GM21619 (cell line): ENCODE results near the gene AMMECR1.

Experiments
- ATAC-seq: cut with Tn5 transposase; IDR thresholded peaks from one replicate; pipeline ENCODE4 v1.9.1; 2021; ENCODE audit not compliant: unreplicated experiment

The AMMECR1 gene

DNA sequence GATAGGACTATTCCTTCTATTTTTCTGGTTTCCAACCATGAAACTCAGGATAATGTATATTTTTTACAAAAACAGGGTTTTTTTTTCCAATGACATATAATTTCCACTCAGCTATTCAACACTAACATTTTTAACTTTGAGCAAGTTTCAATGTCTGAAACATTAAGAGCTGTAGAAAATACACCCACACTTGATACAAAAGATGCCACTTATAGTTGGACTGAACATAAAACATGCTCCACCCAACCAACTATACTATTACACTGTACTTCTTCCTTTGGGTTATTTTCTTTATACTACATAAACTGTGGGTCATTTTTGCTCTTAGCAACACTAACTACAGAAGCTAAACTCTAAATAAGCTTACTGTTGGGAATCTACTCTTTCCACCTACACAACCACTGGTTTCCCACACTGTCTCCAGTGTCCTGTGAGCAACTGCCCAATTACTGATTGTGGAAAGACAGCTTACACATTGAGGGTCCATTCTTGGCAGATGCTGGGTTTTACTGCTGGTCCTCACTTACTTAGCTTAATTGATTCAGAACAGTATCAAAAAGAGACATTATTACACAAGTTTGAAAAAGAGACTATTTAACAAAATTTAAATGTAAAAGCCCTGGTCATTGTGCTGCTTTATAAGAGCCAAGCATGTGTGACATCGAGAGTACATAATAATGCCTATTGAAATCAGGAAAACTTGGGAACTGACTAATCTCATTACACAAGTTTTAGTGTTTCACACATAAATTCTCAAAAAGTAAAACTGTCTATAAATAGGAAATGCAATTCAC lies 6.3 kb downstream of the AMMECR1 start:
- ATAC-seq: no peak

DNA sequence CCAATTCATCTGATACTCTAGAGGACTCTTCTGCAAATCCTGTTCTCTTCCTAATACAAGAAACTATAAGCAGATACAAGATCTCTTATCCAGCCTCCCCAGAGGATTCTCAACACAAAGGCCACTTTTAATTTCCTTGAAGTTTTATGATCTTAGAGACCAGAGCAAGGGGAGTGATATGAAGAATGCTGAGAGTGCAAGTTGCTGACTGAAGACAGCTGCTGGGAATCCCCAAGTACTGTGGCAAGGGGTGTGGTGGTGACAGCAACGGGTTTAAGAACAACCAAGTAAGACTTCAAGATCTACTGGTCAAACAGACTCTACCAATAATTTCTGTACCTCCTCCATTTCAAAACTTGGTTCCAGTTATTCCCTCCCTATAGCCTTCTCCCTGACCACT lies 7.0 kb downstream of the AMMECR1 start:
- ATAC-seq: peak; percentile 86

DNA sequence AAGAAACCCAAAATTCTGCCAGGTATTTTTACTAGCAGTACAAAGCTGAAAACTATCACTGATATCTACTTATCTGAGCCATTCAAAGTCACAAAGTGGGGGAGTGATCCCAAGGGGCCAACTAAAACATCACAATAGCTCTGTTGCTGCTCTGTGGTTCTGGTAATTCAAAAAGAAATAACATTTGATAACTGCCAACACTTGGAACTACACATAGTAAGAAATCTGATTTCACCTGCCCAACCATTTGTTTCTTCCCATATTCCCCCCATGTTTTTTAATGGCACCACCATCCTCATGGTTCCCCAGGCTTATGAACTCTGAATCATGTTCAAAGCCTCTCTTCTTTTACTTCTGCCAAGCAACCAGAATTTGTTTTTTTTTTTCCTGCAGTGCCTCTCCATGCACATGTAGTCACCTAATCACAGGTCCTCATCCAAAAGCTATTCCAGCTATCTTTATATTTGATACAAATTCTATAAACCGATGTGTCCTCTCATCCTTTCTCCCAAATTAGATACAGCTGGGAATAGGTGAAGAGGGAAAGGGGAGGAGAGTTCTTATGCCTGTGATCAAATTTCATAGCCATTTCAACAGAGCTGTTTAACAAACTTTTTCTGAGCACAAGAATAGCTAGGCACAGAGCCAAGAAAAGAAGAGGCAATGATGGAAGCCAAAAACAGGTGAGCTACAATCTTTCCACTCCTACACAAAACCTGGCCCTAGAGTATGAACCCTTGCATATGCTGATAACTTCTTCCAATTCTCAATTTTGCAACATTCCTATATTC lies 7.7 kb downstream of the AMMECR1 start:
- no peak for ATAC-seq

DNA sequence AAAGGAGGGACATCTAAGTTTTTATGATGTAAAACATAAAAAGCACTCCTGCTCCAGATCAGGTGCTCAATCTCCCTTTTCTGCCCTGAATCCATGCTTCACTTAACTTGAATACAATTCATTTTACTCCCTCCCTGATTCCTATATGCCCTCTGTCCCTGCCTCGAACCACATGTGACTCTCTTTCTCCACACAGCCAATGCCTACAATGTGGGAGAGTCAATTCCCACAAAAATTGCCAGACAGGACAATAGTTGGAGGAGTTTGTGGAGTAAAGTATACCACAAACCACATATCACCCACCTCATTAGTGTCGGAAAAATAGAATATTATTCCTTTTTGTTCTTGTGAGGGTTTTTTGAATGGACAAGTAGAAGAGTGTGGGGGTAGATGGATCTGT lies 9.7 kb downstream of the AMMECR1 start:
- ATAC-seq: no peak

DNA sequence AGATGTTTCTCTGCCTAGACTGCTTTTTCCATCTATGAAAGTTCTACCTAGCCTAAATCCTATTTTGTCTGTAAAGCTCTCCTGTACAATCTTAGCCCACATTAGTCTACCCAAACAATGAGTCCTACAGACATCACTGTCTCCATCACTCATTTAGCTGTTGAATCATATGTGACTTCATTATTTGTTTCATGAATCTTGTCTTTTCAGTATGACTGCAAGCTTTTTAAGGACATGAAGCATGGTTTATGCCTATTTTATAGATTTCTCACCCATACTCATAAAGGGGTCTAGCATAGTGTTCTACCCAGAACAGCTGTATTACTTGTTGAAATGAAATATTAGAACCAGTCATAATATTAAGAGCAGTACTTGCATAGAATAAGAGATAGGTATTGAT lies 13.0 kb downstream of the AMMECR1 start:
- ATAC-seq: no peak

DNA sequence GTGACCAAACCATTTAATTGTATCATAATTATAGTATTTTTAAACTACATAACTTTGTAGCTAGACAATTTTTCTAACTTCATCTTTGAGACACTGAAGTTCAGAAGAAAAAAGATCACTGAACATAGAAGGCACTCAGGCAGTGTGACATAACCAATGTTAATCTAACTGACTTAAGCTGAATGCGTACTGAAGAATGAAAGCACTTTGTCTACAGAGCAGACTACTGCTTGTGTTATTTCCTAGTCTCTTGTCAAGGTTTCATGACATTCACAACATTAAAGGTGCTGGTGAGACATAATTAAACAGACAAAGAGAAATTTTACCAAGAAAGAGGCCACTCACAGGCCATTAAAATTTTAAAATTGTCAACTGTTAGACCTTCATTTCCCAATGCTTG lies 13.5 kb downstream of the AMMECR1 start:
- ATAC-seq: no peak

DNA sequence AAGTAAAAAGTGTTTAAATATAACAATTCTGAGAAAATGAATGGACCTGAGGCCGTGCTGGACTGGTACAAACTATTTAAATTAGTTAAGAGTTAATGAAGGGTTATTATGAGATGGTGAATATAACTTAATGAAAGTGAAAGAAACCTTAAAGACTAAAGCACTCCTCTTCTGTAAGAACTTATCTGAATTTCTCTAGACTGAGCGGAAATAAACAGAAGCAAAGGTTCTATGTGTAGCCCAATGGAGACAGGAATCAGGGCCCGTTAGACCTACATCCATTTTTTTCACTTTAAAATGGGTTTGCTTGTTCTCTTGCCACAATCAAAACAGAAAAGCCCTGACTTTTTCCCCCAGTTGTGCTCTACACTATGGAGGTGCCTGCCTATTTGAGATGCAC lies 14.9 kb downstream of the AMMECR1 start:
- ATAC-seq: no peak

DNA sequence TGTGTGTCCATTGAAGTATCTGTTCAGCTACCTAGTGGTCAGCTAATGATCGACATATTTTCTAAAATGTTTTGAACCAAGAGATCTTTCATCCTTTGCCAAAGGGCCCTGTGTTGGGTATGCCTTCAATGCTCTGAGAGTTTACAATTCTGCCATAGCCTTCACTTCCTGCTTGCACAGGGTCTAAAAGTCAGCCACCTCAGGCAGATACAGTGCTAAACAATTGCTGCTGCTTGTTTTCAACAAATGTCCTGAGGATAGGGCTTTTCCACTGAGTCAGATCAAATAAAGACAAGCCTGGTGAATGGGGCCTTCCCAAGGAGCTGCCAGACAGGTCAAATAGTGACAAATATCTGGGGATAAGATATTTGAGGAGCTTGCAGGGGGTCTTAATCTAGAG lies 16.7 kb downstream of the AMMECR1 start:
- no peak for ATAC-seq

DNA sequence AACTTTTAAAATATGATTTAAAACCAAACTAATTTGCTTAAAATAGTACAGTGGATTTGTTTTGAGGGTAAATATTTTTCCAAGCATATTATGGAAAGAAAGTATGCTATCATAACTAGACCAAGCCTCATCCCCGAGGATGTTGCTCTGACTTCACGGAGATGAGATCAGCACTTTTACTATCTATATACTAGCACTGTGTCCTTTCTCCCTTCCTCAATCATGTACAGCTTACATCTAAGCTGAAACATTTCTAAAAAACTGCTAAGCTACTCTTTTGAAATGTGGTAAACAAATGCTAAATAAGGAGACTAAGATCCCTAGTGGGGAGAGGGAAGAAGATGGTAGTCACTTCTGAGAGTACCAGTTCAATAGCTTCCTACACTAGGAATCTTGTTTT lies 23.8 kb downstream of the AMMECR1 start:
- no peak for ATAC-seq

DNA sequence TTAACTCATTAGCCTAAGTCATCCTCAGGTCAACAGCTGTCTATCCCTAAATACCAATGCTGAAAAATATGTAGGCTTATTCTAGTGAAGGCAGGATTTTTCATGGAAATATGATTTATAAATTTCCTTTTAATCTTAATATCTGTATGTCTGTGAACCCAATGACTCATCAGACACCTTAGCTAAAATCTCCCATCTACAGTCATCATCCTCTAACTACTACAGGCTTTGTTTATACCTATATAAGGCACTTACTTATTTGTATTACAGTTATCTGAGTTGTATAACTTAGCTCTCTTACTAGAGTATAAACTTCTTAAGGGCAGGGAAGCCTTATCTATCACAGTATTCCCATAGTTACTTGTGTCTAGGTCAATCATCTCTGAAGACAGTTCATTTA lies 24.2 kb downstream of the AMMECR1 start:
- no peak for ATAC-seq

DNA sequence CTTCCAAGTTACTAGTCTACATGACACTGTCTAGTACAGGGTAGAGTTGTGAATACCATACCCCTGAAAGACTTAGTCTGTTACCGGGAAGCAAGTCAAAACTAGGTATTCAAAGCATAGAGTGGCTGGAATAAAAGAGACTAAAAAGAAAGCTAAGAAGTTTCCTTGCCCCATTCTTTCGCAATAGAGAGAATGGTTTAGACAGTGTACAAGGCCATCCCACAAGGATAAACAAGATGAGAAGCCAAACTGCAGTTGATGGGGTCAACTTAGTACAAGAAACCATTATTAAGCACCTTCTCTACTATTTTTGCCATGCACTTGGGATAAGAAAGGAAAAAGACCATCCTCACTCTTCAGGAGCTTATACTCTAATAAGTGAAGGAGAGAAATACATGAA lies 30.3 kb downstream of the AMMECR1 start:
- ATAC-seq: no peak

DNA sequence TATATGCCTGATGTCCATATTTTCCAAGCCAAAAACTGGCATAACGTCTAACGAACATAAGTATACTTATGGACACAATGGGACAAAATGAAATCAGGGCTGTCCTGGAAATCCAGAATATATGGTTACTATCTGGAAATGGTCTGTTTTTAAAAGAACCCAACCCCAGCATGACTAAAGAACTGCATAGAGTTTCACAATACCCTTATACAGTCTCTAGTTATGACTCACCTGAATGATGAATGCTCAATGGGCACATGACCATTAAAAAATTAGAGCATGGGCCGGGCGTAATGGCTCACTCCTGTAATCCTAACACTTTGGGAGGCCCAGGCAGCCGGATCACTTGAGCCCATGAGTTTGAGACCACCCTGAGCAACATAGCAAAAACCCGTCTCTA lies 31.8 kb downstream of the AMMECR1 start:
- ATAC-seq: no peak

DNA sequence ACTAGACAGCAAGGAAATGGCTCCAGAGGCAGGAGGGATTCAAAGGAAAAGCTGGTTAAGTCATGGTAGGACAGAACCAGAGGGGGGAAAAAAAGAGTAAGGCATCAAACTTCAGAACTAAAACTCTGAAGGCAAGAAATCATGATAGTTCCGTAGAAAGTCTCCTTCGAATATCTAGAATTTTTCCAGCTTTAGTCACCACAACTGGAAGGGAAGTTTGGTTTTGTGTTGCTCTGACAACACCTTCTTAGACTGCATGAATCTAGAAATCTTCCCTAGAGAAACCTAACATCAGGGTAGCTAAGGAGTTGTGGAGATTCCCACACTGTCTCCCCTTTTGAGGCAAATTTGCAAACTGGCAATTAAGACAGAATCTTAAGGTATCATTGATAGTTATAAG lies 33.7 kb downstream of the AMMECR1 start:
- ATAC-seq: no peak

DNA sequence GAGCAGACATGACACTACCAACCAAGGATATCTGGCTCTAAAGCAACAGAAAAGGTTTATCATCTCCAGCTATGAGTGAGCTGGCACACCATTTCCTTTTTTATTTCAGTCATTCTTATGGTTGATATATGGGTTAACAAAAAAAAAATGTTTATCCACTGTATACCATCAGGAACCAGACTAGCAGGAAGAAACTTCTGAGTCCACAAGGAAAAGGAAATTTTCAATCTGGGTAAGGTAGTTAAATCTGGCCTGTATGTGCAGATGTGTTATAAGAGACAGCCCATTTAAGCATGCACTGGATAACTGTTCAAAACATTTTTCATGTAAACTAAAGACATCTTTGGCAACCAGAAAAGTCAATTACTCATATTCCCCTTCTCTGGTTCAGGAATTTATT lies 35.0 kb downstream of the AMMECR1 start:
- ATAC-seq: no peak

DNA sequence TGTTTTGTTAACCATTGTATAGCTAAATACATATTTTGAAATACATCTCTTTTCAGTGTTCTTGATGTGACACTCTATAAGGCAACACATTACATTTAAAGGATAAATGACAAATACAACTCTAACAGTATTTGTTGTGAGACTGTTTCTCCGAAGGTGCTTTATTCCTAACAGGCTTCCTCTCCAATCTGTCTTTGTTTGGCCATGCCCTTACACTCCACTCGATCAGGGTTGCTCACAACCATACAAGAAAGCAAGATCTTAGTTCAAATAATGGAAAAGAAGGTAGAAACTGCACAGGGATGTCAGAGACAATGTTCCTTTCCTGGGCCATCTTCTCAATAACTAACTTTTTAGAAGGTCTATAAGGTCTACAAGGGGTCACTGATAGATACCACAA lies 36.5 kb downstream of the AMMECR1 start:
- no peak for ATAC-seq

DNA sequence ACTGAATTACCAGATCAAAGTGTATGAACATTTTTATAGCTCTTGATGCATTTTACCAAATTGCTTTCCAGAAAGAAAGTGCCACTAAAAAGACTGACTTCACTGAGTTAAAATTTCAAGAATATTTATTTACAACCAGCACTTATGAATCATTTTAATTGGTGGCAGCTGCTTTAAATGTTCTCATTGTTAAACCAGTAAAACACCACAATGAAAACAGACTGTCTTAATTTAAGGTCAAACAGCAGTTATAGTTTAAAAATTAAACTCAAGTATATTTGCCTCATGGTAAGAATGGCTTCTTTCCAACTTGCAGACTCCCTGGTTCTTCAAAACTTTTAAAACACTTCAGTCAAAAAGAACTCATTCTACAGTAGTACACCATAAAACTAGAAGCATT lies 36.9 kb downstream of the AMMECR1 start:
- ATAC-seq: no peak

DNA sequence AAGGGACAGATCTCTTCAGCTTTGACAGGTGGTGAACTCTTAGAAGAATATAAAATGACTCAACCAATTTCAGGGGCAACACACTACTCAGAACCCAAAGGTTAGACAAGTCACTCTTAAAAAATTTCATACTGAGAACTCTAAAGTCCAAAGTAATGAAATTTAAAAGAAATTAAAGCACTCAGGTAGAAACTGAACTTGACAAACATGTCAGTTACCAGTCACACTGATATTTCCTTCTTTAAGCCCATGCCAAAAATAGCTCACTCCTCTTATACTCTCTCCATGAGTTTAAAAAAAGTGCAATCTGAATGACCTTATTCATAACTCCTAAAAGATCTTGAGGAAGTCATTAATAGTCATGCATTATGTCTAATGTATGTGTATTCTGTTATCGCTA lies 40.3 kb downstream of the AMMECR1 start:
- no peak for ATAC-seq

DNA sequence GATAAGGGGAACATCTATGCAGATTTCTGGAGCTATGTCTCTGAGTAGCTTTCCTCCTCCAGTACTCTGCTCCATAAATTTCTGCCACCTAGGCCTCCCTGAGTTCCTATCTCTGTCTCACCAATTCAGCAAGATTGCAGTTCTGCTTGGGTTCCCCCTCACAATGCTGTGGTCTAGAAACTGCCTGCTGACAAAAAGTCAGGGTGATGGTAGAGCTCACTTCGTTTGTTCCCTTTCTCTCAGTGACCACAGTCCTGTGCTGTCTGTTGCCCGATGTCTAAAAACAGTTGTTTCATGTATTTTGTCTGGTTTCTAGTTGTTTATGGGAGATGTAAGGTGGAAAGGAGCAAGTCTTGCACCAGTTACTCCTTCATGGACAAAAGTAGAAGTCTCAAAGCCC lies 41.1 kb downstream of the AMMECR1 start:
- peak; percentile 93 for ATAC-seq

DNA sequence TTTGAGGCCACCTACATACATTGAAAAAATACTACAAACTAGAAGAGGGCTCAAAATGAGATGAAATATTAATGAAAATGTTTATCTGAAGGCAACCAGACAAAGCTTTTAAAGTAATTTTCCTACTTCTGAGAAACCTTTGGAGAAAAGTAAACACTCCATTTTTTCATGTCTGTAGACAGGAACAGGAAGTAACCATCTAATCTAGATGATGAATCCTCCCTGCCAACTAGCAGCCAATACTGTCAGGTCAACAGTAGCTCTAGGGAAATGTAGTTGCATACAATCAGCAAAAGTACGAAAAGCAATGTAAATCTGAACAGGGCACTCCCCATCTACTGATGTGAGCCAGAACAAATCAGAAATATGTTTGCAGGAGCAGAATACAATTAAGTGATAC lies 49.0 kb downstream of the AMMECR1 start:
- ATAC-seq: no peak

DNA sequence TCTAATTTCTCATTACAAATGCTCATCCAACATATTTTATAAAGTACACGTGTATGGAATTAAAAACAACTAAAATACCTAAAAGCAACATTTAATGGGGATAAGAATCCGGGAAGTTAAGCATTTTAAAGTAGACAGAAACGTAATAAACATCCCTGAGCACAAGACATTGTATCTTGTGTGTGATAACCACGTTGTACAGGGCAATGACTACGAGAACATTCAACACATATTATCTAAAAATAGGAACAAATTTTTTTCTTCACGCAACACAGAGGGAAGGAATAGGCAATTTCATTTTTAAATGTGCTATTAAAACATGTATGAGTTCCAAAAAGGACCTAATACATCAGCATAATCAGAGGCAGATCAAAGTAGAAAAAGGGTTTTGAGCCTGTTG lies 49.5 kb downstream of the AMMECR1 start:
- ATAC-seq: no peak

DNA sequence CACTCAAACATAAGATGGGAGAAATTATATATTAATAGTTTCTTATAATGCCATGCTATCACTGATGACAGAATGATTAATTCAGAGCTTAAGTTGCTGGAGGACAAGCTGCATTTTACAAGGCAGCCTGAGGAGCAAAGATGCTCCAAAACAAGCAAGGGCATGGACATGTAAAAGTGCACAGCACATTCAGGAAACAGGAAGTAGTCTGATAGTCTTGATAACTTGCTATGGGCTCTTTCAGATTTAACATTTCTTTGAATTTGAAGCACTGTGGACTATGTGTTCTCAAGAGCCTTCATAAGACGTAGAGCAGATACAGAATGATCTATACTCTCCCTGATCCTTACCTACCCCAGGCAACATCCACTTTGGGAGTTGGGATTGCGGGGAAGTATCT lies 50.0 kb downstream of the AMMECR1 start:
- ATAC-seq: no peak

DNA sequence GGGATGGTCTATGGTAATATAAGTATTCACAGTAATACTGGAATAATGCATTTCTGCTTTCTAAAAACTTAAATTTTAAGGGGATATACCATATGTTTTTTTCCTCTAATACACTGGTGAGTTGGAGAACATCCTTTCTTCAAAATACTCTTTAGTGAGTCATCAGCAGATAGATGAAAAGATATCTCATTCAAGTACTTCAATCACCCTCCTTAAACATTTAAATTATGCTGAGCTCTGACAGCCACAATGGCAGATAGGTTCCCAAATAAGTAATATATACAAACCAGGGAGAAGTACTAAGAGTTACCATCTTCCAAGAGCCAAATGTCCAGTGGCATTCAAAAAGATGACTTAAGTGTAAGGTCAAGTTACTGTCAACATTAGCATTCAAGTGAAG lies 52.2 kb downstream of the AMMECR1 start:
- no peak for ATAC-seq

DNA sequence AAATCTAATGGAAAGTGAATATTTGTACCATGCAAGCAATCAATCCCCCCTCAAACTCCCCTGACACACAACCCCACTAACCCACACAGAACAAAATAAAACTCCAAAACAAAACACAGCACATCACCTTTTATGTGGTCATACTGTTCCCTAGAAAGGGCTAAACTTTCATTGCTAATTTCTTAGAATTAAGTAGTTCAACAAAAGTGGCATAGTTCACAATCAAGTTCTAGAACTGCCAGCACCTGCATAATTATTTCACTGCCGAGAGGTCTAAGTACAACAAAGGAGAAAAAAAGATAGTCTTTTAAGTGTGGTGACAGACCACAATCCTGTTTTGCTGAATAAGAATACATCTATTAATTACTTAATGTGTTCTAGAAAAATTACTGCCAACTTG lies 58.8 kb downstream of the AMMECR1 start:
- ATAC-seq: no peak
